Measurements from ENCODE around the gene GAL3ST2.

- TF ChIP-seq CTCF (IDR thresholded peaks at IDR 0.05) (no peak), POLR2A (IDR thresholded peaks at IDR 0.05) (no peak)
Observed at GRCh38 chr2:241745276-241745675, 31.3 kb upstream of the GAL3ST2 start.

All from uterus (tissue), 2 donors.